Measurements from ENCODE around the gene CTNNA2.

- TF ChIP-seq CTCF (IDR thresholded peaks at IDR 0.05; ENCODE audit: low read depth, low read length) (no peak), EZH2phosphoT487 (IDR thresholded peaks at IDR 0.05; ENCODE audit: low read depth) (no peak)
Measured at GRCh38 chr2:80008596-80008995, 495.7 kb downstream of the CTNNA2 start.

All from OCI-LY3 (cell line).